NB4 (cell line): Measurements from ENCODE around the gene A4GALT.

ENCODE experiments used
- POLR2A ChIP-seq: IDR thresholded peaks from 2 replicates; pipeline ENCODE4 v1.6.1; 2011; ENCODE audit warnings: mild to moderate bottlenecking; ENCODE audit not compliant: insufficient read length; ENCODE audit errors: extremely low read depth
- TF ChIP-seq, protein P1 (sequence below): IDR thresholded peaks from one replicate; pipeline ENCODE4 v1.5.1; 2012; ENCODE audit warnings: low read depth, low read length

DNA sequence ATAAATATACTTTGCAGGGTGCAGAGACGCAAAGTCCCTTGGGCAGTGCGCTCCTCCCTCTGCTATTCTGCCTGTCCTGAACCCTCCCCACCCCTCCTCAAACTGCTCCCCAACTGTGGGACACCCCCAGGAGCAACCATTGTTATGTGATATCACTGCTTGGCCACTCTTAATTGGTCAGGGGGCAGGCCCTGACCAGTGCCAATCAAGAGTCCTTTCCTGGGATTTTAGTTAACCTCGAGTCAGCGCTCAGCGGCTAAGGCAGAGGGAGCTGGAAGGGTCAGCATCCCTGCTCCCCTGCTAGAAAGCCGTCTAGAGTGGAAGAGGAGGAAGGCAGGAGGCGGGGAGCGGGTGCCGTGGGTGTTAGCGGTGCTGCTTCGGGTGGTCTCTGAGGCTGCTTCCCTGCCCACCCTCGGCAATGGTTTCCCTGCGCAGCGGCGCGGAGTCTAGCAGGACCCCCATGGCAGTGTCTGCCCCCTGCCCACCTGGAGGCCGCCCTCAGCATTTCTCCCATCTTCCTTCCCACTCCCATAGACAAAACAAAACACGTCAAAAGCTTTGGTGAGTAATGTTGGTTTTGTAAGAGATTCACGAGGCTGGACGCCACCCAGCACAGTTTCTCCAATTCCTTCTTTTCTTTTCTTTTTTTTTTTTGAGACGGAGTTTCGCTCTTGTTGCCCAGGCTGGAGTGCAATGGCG lies 38.4 kb upstream of the A4GALT start:
- TF ChIP-seq POLR2A: no peak
- TF ChIP-seq, protein P1, sequence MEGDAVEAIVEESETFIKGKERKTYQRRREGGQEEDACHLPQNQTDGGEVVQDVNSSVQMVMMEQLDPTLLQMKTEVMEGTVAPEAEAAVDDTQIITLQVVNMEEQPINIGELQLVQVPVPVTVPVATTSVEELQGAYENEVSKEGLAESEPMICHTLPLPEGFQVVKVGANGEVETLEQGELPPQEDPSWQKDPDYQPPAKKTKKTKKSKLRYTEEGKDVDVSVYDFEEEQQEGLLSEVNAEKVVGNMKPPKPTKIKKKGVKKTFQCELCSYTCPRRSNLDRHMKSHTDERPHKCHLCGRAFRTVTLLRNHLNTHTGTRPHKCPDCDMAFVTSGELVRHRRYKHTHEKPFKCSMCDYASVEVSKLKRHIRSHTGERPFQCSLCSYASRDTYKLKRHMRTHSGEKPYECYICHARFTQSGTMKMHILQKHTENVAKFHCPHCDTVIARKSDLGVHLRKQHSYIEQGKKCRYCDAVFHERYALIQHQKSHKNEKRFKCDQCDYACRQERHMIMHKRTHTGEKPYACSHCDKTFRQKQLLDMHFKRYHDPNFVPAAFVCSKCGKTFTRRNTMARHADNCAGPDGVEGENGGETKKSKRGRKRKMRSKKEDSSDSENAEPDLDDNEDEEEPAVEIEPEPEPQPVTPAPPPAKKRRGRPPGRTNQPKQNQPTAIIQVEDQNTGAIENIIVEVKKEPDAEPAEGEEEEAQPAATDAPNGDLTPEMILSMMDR: no peak
